GM12864 (cell line): Measurements from ENCODE around the gene HOXA5.

Experiments
- DNase-seq: peaks from one replicate; pipeline ENCODE4 v3.0.0-alpha.2; 2011; ENCODE audit warnings: low read depth
- H3K4me3 ChIP-seq: 2 replicates; pipeline ENCODE4 v1.5.1; 2011; ENCODE audit warnings: mild to moderate bottlenecking, low read depth, low read length, control low read depth
- TF ChIP-seq, protein P1 (sequence below): IDR thresholded peaks from 2 replicates; pipeline ENCODE4 v1.5.1; 2011; ENCODE audit warnings: low read depth, mild to moderate bottlenecking, moderate library complexity, low read length, control low read depth, inconsistent platforms; ENCODE audit errors: missing control alignments

Gene HOXA5

DNA sequence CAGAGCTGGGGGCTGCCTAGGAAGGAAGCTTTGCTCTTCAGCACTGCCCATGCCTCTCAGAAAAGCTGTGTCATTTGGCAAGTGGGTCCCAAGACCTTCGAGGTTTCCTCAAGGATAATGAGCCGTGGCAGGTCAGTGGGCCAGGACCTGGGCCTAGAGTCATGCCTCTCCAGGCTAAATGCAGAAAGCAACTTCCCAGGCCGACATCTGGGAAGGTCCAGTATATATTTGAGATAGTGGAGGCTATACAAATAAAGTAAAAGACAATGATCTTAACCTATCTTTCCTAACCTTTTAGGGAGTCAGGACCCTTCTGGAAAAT lies 33.0 kb upstream of the HOXA5 start:
- no peak overlapping the region for H3K4me3 ChIP-seq
- no peak for DNase-seq
- TF ChIP-seq, protein P1, sequence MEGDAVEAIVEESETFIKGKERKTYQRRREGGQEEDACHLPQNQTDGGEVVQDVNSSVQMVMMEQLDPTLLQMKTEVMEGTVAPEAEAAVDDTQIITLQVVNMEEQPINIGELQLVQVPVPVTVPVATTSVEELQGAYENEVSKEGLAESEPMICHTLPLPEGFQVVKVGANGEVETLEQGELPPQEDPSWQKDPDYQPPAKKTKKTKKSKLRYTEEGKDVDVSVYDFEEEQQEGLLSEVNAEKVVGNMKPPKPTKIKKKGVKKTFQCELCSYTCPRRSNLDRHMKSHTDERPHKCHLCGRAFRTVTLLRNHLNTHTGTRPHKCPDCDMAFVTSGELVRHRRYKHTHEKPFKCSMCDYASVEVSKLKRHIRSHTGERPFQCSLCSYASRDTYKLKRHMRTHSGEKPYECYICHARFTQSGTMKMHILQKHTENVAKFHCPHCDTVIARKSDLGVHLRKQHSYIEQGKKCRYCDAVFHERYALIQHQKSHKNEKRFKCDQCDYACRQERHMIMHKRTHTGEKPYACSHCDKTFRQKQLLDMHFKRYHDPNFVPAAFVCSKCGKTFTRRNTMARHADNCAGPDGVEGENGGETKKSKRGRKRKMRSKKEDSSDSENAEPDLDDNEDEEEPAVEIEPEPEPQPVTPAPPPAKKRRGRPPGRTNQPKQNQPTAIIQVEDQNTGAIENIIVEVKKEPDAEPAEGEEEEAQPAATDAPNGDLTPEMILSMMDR = no peak

DNA sequence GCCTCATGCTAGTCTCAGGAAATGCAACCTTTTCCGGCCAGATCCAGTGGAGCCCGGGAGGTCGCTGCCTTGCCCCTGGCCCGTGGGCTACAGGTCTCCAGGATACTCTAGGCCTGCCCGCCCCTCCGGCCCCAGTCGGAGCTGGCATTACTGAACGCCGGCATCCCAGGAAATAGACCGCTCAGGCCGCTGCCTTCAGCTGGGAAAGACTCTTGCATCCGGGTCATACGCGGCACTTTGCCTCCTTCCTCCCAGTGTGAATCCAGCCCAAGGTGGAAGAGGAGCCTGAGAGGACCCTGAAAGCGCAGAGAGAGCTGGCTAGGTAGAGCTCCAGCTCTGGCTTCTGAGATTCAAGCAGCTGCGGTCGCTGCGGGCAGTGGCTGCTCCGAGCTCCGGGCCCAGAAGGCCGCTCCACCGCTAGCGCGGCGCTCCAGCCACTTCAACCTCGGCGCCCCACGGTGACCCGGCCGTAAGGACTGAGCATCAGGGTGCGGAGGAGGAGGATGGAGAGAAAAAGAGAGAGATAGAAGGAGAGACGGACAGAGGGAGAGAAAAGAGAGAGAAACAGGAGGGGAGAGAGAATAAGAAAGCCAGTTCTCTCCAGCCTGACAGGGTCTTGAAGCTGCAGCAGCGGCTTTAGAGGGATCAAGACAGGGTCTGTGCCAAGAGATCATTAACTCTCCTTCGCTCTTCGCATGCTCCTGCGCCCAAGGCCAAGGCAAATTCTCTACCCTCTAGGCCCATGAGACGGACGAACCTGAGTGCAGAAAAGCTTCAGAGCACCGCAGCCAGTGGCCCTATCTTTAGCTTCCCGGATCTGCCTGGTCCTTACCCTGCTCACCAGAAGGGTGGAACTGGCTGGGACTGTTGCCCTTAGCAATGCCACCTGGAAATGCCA lies 32.4 kb upstream of the HOXA5 start:
- DNase-seq = no peak
- TF ChIP-seq, protein P1 = no peak
- no peak overlapping the region for H3K4me3 ChIP-seq

GRCh38 chr7:27174874-27175625 lies 31.6 kb upstream of the HOXA5 start:
- TF ChIP-seq, protein P1 = no peak
- no peak overlapping the region for H3K4me3 ChIP-seq
- DNase-seq = no peak

- H3K4me3 ChIP-seq = peak within 1 kb of the TSS; percentile 22
- TF ChIP-seq, protein P1 = no peak
- no peak for DNase-seq
These were observed 30.7 kb upstream of the HOXA5 start, which contains the start of gene HOXA10 for GRCh38 chr7:27173956-27174873. TSS of gene HOXA10 (minus strand) at chr7:27174320. CDS start at chr7:27174306, 14 bp downstream.

GRCh38 chr7:27173511-27173955 lies 30.1 kb upstream of the HOXA5 start:
- H3K4me3 ChIP-seq = peak overlapping the region; percentile 22
- no peak for DNase-seq
- TF ChIP-seq, protein P1 = no peak

GRCh38 chr7:27172823-27173510 lies 29.5 kb upstream of the HOXA5 start:
- H3K4me3 ChIP-seq = peak overlapping the region; percentile 22; the same call in 1 of the 2 replicates
- TF ChIP-seq, protein P1 = no peak
- DNase-seq = no peak
